SK-N-MC (cell line): ENCODE measurements around the gene LTBP4.

Source experiments
- DNase-seq: peaks from one replicate; pipeline ENCODE4 v3.0.0-alpha.2; 2011; ENCODE audit warnings: low read depth, low spot score
- H3K27ac ChIP-seq: fragments of 200-600 bp; sonication (generic); 2 replicates; pipeline ENCODE4 v1.5.1; 2016; ENCODE audit warnings: mixed run types
- H3K36me3 ChIP-seq: fragments of 200-600 bp; sonication (generic); 2 replicates; pipeline ENCODE4 v1.6.1; 2017; ENCODE audit warnings: antibody characterized with exemption, low read length, mixed read lengths; ENCODE audit not compliant: insufficient read depth
- H3K4me3 ChIP-seq: fragments of 200-600 bp; sonication (generic); 2 replicates; pipeline ENCODE4 v1.5.1; 2016
- H3K9ac ChIP-seq: fragments of 200-600 bp; sonication (generic); 2 replicates; pipeline ENCODE4 v1.8.0; 2017; ENCODE audit warnings: mixed run types, mixed read lengths; ENCODE audit not compliant: insufficient read length
- H3K9me3 ChIP-seq: fragments of 200-600 bp; sonication (generic); 2 replicates; pipeline ENCODE4 v1.6.1; 2017; ENCODE audit warnings: low read depth, mild to moderate bottlenecking, antibody characterized with exemption, low read length, moderate library complexity, mixed read lengths
- EZH2 ChIP-seq: fragments of 200-600 bp; sonication (generic); IDR thresholded peaks from one replicate; pipeline ENCODE4 v1.6.1; 2017; ENCODE audit warnings: antibody characterized with exemption
- FOXP2 ChIP-seq: optimal IDR thresholded peaks from 2 replicates; pipeline ENCODE3; 2011; ENCODE audit warnings: mild to moderate bottlenecking, moderate library complexity; ENCODE audit not compliant: insufficient read depth; ENCODE audit errors: extremely low read length, control extremely low read depth
- POLR2AphosphoS5 ChIP-seq: IDR thresholded peaks from 2 replicates; pipeline ENCODE4 v1.6.1; 2012; ENCODE audit warnings: mild to moderate bottlenecking, low read depth, low read length, borderline replicate concordance

LTBP4 gene

DNA sequence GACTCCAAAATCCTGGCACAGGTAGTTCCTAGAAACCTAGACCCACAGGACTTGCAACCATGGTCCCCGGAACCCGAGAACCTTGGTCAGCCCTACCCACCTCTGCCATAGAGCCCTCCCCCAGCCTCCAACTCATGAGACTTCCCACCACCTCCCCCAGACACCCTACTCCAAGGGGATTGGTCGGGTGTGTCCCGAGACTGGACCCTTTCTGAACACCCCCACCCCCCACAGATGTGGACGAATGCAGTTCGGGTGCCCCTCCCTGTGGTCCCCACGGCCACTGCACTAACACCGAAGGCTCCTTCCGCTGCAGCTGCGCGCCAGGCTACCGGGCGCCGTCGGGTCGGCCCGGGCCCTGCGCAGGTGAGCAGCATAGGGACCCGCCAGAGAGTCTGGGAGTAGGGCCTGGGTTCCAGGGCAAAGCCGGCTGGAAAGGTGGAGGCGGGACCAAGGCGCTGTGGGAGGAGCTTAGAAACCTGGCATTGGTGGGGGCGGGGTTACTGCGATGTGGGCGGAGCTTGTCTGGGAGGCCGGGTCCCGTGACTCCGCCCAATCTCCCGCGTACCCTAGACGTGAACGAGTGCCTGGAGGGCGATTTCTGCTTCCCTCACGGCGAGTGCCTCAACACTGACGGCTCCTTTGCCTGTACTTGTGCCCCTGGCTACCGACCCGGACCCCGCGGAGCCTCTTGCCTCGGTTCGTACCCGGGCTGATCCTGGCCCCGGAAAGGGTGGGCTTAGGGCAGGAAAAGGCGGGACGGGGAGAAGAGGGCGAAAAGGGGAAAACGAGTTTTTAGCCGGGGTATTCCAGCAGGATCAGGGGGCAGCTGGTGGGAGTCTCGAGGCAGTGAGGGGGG, 11.9 kb downstream of the LTBP4 start:
- Histone ChIP-seq H3K36me3 (peaks cover 11% of the 10 kb centered on the region; the same call in 1 of the 2 replicates), H3K9ac (peak overlapping the region; percentile 86), H3K9me3 (no peaks in the 10 kb centered on the region), H3K4me3 (peak overlapping the region; percentile 97), H3K27ac (peak overlapping the region; percentile 95)
- TF ChIP-seq EZH2, result no peak
- peak; percentile 64; the same call in 1 of the 2 replicates for TF ChIP-seq POLR2AphosphoS5
- TF ChIP-seq FOXP2, result no peak
- no peak for DNase-seq

DNA sequence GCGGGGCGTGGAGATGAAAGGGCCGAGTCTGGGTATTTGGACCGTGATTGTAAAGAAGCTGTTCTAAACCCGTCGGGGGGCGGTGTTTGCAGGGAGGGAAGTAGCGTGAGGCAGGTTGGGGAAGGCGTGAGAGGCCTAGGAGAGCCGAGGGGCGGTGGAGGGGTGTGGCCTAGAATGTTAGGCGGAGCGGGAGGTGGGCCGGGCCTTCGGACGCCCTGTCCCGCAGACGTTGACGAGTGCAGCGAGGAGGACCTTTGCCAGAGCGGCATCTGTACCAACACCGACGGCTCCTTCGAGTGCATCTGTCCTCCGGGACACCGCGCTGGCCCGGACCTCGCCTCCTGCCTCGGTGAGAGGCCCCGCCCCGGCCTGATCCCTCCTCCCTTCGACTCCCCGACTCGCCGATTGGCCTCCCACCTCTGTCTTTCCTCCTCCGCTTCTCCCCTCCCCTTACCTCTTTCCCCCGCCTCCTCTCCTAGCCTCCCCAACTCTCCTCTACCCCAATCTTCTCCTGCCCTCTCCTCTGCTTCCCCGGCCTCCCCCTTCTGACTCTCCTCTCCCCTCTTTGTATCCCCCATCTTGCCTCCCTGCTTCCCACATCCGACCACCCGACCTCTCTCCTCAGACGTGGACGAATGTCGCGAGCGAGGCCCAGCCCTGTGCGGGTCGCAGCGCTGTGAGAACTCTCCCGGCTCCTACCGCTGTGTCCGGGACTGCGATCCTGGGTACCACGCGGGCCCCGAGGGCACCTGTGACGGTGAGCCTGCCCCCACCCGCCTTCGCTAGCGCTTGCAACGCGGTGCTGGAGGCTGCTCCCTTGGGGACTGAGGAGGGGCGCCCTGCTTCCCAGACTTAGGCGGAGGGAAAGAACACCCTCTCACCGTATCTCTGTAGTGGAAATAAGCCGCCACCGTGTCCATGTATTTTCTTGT, 12.8 kb downstream of the LTBP4 start:
- Histone ChIP-seq H3K9ac (peak overlapping the region; percentile 86), H3K36me3 (peaks cover 15% of the 10 kb centered on the region), H3K9me3 (no peaks in the 10 kb centered on the region), H3K27ac (peak overlapping the region; percentile 95), H3K4me3 (peak overlapping the region; percentile 97)
- DNase-seq, result no peak
- TF ChIP-seq POLR2AphosphoS5 (peak; percentile 25; the same call in 1 of the 2 replicates), EZH2 (no peak), FOXP2 (no peak)

DNA sequence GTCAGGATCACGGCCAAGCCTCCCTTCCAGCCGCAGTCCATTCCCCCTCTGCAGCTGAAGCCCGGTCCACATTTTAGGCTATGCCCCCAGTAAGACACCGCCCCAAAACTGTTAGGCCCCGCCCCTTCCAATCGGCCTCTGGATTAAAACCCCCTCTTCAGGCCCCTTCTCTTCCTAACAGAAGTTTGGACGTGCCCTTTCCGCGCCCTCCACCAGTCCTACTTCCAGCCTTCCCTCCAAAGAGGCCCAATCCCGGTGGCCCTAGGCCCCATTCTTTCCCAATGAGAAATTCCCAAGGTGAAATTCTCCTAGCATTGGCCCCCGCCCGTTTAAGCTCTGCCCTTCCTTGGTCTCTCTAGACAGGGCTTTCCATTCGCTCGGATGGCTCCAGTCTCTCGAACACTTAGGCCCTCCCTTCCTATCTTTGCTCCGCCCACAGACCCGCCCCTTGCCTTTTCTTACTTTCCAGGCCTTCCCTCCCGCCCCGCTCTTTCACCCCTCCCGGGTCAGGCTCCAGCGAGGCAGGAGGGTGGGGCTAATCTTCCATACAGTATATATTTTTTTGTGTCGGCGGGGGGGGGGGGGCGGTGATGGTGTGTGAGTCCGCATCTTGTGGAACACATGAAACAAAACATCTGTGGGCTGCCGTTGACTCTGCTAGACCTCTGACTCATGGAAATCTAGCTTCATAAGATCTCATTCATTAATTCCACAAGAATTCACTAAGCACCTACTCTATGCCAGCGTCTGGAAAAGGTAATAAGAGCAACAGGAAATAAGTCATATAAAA, 13.6 kb downstream of the LTBP4 start:
- H3K4me3 ChIP-seq, result peak overlapping the region; percentile 97
- TF ChIP-seq EZH2, result no peak
- no peak for TF ChIP-seq FOXP2
- TF ChIP-seq POLR2AphosphoS5, result peak; percentile 37
- peak overlapping the region; percentile 95 for H3K27ac ChIP-seq
- H3K9ac ChIP-seq, result peak overlapping the region; percentile 68
- H3K9me3 ChIP-seq, result no peaks in the 10 kb centered on the region
- peaks cover 23% of the 10 kb centered on the region for H3K36me3 ChIP-seq
- DNase-seq, result peak; percentile 73

DNA sequence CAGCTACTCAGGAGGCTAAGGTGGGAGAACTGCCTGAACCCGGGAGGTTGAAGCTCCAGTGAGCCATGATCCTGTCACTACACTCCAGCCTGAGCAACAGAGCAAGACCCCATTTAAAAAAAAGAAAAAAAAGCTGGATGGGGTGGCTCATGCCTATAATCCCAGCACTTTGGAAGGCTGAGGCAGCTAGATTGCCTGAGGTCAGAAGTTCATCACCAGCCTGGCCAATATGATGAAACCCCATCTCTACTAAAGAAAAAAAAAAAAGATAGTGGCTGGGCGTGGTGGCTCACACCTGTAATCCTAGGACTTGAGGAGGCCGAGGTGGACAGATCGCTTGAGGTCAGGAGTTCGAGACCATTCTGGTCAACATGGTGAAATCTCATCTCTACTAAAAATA, 15.0 kb downstream of the LTBP4 start:
- H3K9me3 ChIP-seq, result no peaks in the 10 kb centered on the region
- TF ChIP-seq FOXP2 (no peak), EZH2 (no peak), POLR2AphosphoS5 (no peak)
- H3K4me3 ChIP-seq, result no peak overlapping the region
- DNase-seq, result no peak
- no peak overlapping the region for H3K27ac ChIP-seq
- peaks cover 27% of the 10 kb centered on the region for H3K36me3 ChIP-seq
- no peak overlapping the region for H3K9ac ChIP-seq

DNA sequence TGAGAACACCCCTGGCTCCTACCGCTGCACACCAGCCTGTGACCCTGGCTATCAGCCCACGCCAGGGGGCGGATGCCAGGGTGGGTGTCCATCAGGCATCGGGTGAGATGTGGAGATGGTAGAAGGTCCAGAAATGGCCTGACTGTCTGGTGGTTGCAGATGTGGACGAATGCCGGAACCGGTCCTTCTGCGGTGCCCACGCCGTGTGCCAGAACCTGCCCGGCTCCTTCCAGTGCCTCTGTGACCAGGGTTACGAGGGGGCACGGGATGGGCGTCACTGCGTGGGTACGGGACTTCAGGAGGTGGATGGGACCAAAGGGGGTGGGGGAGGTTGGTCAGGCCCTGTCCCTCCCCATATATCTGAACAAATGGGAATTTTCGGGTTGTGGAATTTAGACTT, 15.8 kb downstream of the LTBP4 start:
- no peak overlapping the region for H3K27ac ChIP-seq
- no peak for DNase-seq
- H3K4me3 ChIP-seq, result no peak overlapping the region
- H3K9me3 ChIP-seq, result no peaks in the 10 kb centered on the region
- H3K36me3 ChIP-seq, result peaks cover 31% of the 10 kb centered on the region
- no peak overlapping the region for H3K9ac ChIP-seq
- TF ChIP-seq EZH2 (no peak), FOXP2 (no peak), POLR2AphosphoS5 (no peak)

DNA sequence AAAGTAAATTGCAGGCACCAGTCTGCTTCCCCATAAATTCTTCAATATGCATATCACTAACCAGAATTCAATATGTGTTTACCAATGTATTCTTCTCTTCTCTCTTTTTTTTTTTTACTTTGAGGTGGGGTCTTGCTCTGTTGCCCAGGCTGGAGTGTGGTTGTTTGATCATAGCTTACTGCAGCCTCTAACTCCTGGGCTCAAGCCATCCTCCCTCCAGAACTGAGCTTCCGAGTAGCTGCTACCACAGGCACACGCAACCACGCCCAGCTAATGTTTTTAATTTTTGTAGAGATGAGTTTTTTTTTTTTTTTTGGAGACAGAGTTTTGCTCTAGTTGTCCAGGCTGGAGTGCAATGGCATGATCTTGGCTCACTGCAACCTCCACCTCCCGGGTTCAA, 16.8 kb downstream of the LTBP4 start:
- TF ChIP-seq EZH2 (no peak), POLR2AphosphoS5 (no peak), FOXP2 (no peak)
- H3K27ac ChIP-seq, result no peak overlapping the region

DNA sequence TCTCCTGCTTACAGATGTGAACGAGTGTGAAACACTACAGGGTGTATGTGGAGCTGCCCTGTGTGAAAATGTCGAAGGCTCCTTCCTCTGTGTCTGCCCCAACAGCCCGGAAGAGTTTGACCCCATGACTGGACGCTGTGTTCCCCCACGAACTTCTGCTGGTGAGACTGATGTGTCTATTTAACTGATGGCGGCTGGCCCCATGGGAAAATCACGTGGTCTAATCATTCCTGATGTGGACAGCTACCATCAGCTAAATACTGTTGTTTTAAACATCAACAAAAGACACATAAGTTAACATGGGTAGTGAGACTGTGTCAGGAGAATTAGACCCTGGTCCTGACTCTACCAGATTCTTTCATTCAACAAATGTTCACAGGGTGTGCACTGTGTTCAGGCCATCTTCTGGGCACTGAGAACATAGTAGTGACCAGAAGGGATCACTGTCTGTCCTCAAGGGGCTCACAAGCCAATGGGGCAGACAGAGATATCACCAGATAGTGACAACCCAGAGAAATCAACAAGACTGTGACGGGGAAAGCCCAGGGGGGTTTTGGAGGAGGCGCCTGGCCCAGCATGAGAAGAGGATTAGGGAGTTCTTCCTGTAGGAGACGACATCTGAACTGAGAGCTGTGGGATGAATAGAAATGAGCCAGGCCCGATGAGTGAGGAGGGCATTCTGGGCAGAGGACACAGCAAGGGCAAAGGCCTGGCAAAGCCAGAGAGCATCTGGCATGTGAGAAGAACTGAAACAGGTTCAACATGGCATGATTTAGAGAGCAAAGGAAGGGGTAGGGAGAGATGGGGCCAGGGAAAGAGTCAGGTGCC, 18.4 kb downstream of the LTBP4 start:
- Histone ChIP-seq H3K27ac (no peak overlapping the region), H3K9me3 (no peaks in the 10 kb centered on the region), H3K9ac (no peak overlapping the region), H3K36me3 (peaks cover 35% of the 10 kb centered on the region), H3K4me3 (no peak overlapping the region)
- TF ChIP-seq POLR2AphosphoS5 (no peak), EZH2 (no peak), FOXP2 (no peak)
- DNase-seq, result no peak

More for the DNA sequence above, 16.8 kb downstream of the LTBP4 start:
- Histone ChIP-seq H3K4me3 (no peak overlapping the region), H3K36me3 (peaks cover 35% of the 10 kb centered on the region), H3K9ac (no peak overlapping the region), H3K9me3 (no peaks in the 10 kb centered on the region)
- no peak for DNase-seq
